H1 (cell line): ENCODE data around the gene CRYGS. TPM values are rescaled to one million over a fixed set of nuclear protein-coding genes. Genes with fewer than 3 reads are reported as not detected.

Experiments used
- CTCF ChIA-PET: fragments of 300-600 bp; sonication (Branson Sonifier 250); formaldehyde crosslinking; loops from one replicate; lab custom pipeline; 2021; ENCODE audit not compliant: partially characterized antibody; lab: Charles Lee
- POLR2A ChIA-PET: fragments of 300-600 bp; sonication (Branson Sonifier 250); formaldehyde crosslinking; loops from one replicate; lab custom pipeline; 2021; ENCODE audit warnings: inconsistent platforms; ENCODE audit not compliant: partially characterized antibody; lab: Charles Lee
- DNase-seq, 2 experiments: peaks; one replicate each; pipeline versions ENCODE4 v3.0.0 to v3.0.0-alpha.2; 2010 to 2022; ENCODE audit warnings: low spot score in 2 of 2, low read depth in 1 of 2, mixed read lengths in 1 of 2
- FAIRE-seq: peaks from 2 replicates; lab custom pipeline; 2011; peaks lifted over from hg19 to GRCh38; lab: Jason Lieb, UNC
- H2AFZ ChIP-seq: 2 replicates; pipeline ENCODE4 v1.8.1; 2012; ENCODE audit warnings: low read length, inconsistent platforms
- H2AK5ac ChIP-seq: 2 replicates; pipeline ENCODE4 v1.6.1; 2013; ENCODE audit warnings: low read depth, low read length
- H2BK120ac ChIP-seq: replicated peaks from 2 replicates; pipeline ENCODE3; 2013; ENCODE audit warnings: low read depth, low read length, inconsistent platforms
- H2BK12ac ChIP-seq: 2 replicates; pipeline ENCODE4 v1.6.1; 2013; ENCODE audit warnings: low read depth, low read length
- H2BK15ac ChIP-seq: 2 replicates; pipeline ENCODE4 v1.6.1; 2013; ENCODE audit warnings: low read length
- H2BK20ac ChIP-seq: 2 replicates; pipeline ENCODE4 v1.6.1; 2013; ENCODE audit warnings: low read length
- H2BK5ac ChIP-seq: 2 replicates; pipeline ENCODE4 v1.6.1; 2013; ENCODE audit warnings: low read depth, low read length
- H3K14ac ChIP-seq: 2 replicates; pipeline ENCODE4 v1.6.1; 2013; ENCODE audit warnings: inconsistent platforms; ENCODE audit not compliant: insufficient read length
- H3K18ac ChIP-seq: 2 replicates; pipeline ENCODE4 v1.6.1; 2013; ENCODE audit warnings: low read length; ENCODE audit errors: extremely low read depth
- H3K23ac ChIP-seq: 2 replicates; pipeline ENCODE4 v1.6.1; 2013; ENCODE audit warnings: inconsistent platforms; ENCODE audit not compliant: insufficient read length
- H3K23me2 ChIP-seq: 2 replicates; pipeline ENCODE4 v1.6.1; 2013; ENCODE audit warnings: low read depth, low read length
- H3K27ac ChIP-seq: 2 replicates; pipeline ENCODE4 v1.6.1; 2011; ENCODE audit warnings: low read depth, low read length, inconsistent platforms
- H3K27me3 ChIP-seq, 4 experiments: replicated peaks in 1 of 4; 1 replicate in 1 of 4; 2 replicates in 3 of 4; pipeline versions ENCODE4 v1.6.1 to v1.8.1; 2011 to 2013; ENCODE audit warnings: low read length in 3 of 4, mild to moderate bottlenecking in 3 of 4, inconsistent platforms in 2 of 4, mixed read lengths in 2 of 4, moderate library complexity in 1 of 4; ENCODE audit not compliant: control insufficient read depth in 3 of 4, insufficient read depth in 3 of 4; ENCODE audit errors: extremely low read depth in 1 of 4
- H3K36me3 ChIP-seq, 4 experiments: 2 replicates each; pipeline versions ENCODE4 v1.6.1 to v1.8.1; 2011 to 2013; ENCODE audit warnings: mild to moderate bottlenecking in 4 of 4, low read length in 3 of 4, moderate library complexity in 2 of 4, control low read depth in 1 of 4, inconsistent platforms in 1 of 4; ENCODE audit not compliant: insufficient read depth in 4 of 4, control insufficient read depth in 2 of 4
- H3K4ac ChIP-seq: replicated peaks from 2 replicates; pipeline ENCODE3; 2013; ENCODE audit warnings: low read length, low read depth, mixed read lengths, inconsistent platforms; ENCODE audit not compliant: insufficient read length
- H3K4me1 ChIP-seq, 4 experiments: replicated peaks in 1 of 4; 1 replicate in 1 of 4; 2 replicates in 3 of 4; pipeline versions ENCODE4 v1.6.1 to v1.8.1; 2011 to 2013; ENCODE audit warnings: low read length in 3 of 4, inconsistent platforms in 2 of 4, mixed read lengths in 1 of 4; ENCODE audit not compliant: insufficient read depth in 4 of 4, control insufficient read depth in 3 of 4
- H3K4me2 ChIP-seq, 2 experiments: 2 replicates each; pipeline versions ENCODE4 v1.6.1 to v1.8.1; 2011 to 2013; ENCODE audit warnings: low read depth in 2 of 2, low read length in 2 of 2, control low read depth in 1 of 2, inconsistent platforms in 1 of 2, mild to moderate bottlenecking in 1 of 2; ENCODE audit not compliant: insufficient read depth in 1 of 2
- H3K4me3 ChIP-seq, 4 experiments: fragments of 200-600, 300-600 bp in 1 of 4; sonication (generic), shearing (Covaris generic), sonication (Bioruptor Twin) in 1 of 4; 2 replicates each; pipeline versions ENCODE4 v1.5.1 to v1.8.1; 2011 to 2016; ENCODE audit warnings: low read length in 4 of 4, low read depth in 3 of 4, control low read depth in 2 of 4, inconsistent platforms in 2 of 4, mild to moderate bottlenecking in 2 of 4, mixed read lengths in 1 of 4, moderate library complexity in 1 of 4; ENCODE audit not compliant: insufficient read depth in 2 of 4; ENCODE audit errors: extremely low read depth in 1 of 4
- H3K56ac ChIP-seq: replicated peaks from 2 replicates; pipeline ENCODE3; 2013; ENCODE audit warnings: low read depth, mild to moderate bottlenecking, mixed read lengths, low read length, inconsistent platforms; ENCODE audit not compliant: insufficient read length
- H3K79me1 ChIP-seq: 2 replicates; pipeline ENCODE4 v1.6.1; 2013; ENCODE audit warnings: low read depth, low read length, control low read depth
- H3K79me2 ChIP-seq, 2 experiments: 2 replicates each; pipeline versions ENCODE4 v1.6.1 to v1.8.1; 2012 to 2013; ENCODE audit warnings: low read length in 2 of 2, mild to moderate bottlenecking in 2 of 2, inconsistent platforms in 1 of 2; ENCODE audit not compliant: insufficient read depth in 2 of 2, control insufficient read depth in 1 of 2
- H3K9ac ChIP-seq, 4 experiments: replicated peaks in 1 of 4; 1 replicate in 1 of 4; 2 replicates in 3 of 4; pipeline versions ENCODE4 v1.6.1 to v1.8.1; 2011 to 2013; ENCODE audit warnings: low read depth in 3 of 4, low read length in 3 of 4, control low read depth in 2 of 4, mild to moderate bottlenecking in 2 of 4, moderate library complexity in 2 of 4, inconsistent platforms in 1 of 4; ENCODE audit errors: extremely low read depth in 1 of 4
- H3K9me3 ChIP-seq, 2 experiments: 2 replicates each; pipeline versions ENCODE4 v1.6.1 to v1.8.1; 2012 to 2013; ENCODE audit warnings: mild to moderate bottlenecking in 2 of 2, moderate library complexity in 2 of 2, control low read depth in 1 of 2, inconsistent platforms in 1 of 2, low read depth in 1 of 2, low read length in 1 of 2, mixed read lengths in 1 of 2; ENCODE audit not compliant: insufficient read depth in 2 of 2
- H4K20me1 ChIP-seq, 2 experiments: replicated peaks in 1 of 2; 2 replicates each; pipeline versions ENCODE3 to v1.8.1; 2011 to 2013; ENCODE audit warnings: inconsistent platforms in 2 of 2, low read length in 2 of 2, mild to moderate bottlenecking in 1 of 2; ENCODE audit not compliant: insufficient read depth in 2 of 2, control insufficient read depth in 1 of 2
- H4K5ac ChIP-seq: 2 replicates; pipeline ENCODE4 v1.6.1; 2013; ENCODE audit warnings: low read length, low read depth, mixed read lengths, inconsistent platforms; ENCODE audit not compliant: insufficient read length
- H4K8ac ChIP-seq: 2 replicates; pipeline ENCODE4 v1.8.0; 2013; ENCODE audit warnings: mild to moderate bottlenecking, moderate library complexity, low read length, inconsistent platforms; ENCODE audit not compliant: insufficient read depth; ENCODE audit errors: extremely low read depth
- H4K91ac ChIP-seq: replicated peaks from 2 replicates; pipeline ENCODE3; 2013; ENCODE audit warnings: low read length, mixed read lengths, inconsistent platforms; ENCODE audit not compliant: insufficient read length
- CREB1 ChIP-seq: IDR thresholded peaks from 2 replicates; pipeline ENCODE4 v1.6.1; 2012; ENCODE audit warnings: inconsistent platforms
- KDM4A ChIP-seq: IDR thresholded peaks from one replicate; pipeline ENCODE4 v1.7.1; 2012; ENCODE audit warnings: low read depth, mild to moderate bottlenecking, moderate library complexity, low read length, inconsistent platforms; ENCODE audit not compliant: severe bottlenecking
- POU5F1 ChIP-seq: IDR thresholded peaks from 2 replicates; pipeline ENCODE4 v1.6.1; 2011; ENCODE audit warnings: low read depth, mild to moderate bottlenecking, low read length, moderate library complexity
- SP2 ChIP-seq: IDR thresholded peaks from 2 replicates; pipeline ENCODE4 v1.6.1; 2012; ENCODE audit warnings: mild to moderate bottlenecking, low read length, inconsistent platforms
- TCF12 ChIP-seq: IDR thresholded peaks from 2 replicates; pipeline ENCODE4 v1.6.1; 2011; ENCODE audit warnings: low read depth, mild to moderate bottlenecking, low read length
- WGBS, 2 experiments: shearing (Covaris generic) in 1 of 2; methylation state at CpG; one replicate each; pipeline versions ENCODE4 v1.1.6 to v1.1.7; 2013 to 2015; ENCODE audit warnings: low lambda C conversion rate in 2 of 2, mixed read lengths in 2 of 2, inconsistent platforms in 1 of 2, low coverage in 1 of 2, missing lambda C conversion rate in 1 of 2; ENCODE audit not compliant: insufficient replicate concordance in 2 of 2, insufficient coverage in 1 of 2, insufficient read length in 1 of 2; ENCODE audit errors: extremely low coverage in 1 of 2, missing lambda C conversion rate in 1 of 2; 5-methylcytosine and 5-hydroxymethylcytosine counted together
- polyA plus RNA-seq, 7 experiments: library from polyadenylated mRNA; depleted of rRNA in 3 of 7; stranded (reverse) in 5 of 7; unstranded in 2 of 7; fragments of >200 nt in 5 of 7; fragments of 200-250 nt in 2 of 7; gene quantifications; 1 replicate in 5 of 7; 2 replicates in 1 of 7; 4 replicates in 1 of 7; pipeline versions ENCODE4 v1.2.1 to v1.2.3, GENCODE V29; 2011 to 2013; ENCODE audit warnings: missing spikeins in 2 of 7, mixed read lengths in 2 of 7
- total RNA-seq: library from RNA; stranded (reverse); fragmentation: NEBNext Ultra II Directional; extraction: Animal tissue kit (Norgen Biotek cat#: 25700); gene quantifications from 2 replicates; pipeline ENCODE4 v1.2.1, GENCODE V29; 2021

CRYGS gene
- total and polyA plus RNA-seq, 2 of the 8 experiments (the other 6 are each of a cell fraction or from before 2014, with no cell fraction given) = 1.5 to 1.8 TPM

GRCh38 chr3:186524616-186525015, 19.6 kb downstream of the CRYGS start:
- Histone ChIP-seq H2AFZ (no peak overlapping the region), H3K27me3 (no peaks in the 10 kb centered on the region; a peak in 1 of 7 replicates), H2AK5ac (no peak overlapping the region), H3K14ac (no peak overlapping the region), H3K9me3 (no peaks in the 10 kb centered on the region), H4K91ac (no peak overlapping the region), H3K4me2 (no peak overlapping the region), H3K4me3 (no peak overlapping the region), H3K56ac (no peak overlapping the region), H3K18ac (no peak overlapping the region), H3K4me1 (0 out of 7 replicates have a peak, but pooled peaks cover 0 to 2% (median 0%) of the 10 kb centered on the region in 4 experiments), H3K36me3 (no peaks in the 10 kb centered on the region), H4K20me1 (no peaks in the 10 kb centered on the region), H3K79me1 (no peaks in the 10 kb centered on the region), H4K5ac (no peak overlapping the region), H3K23me2 (peaks cover 2% of the 10 kb centered on the region; the same call in 1 of the 2 replicates), H3K4ac (no peak overlapping the region), H3K27ac (no peak overlapping the region), H4K8ac (no peak overlapping the region), H3K9ac (no peak overlapping the region), H3K23ac (no peak overlapping the region), H2BK12ac (no peak overlapping the region), H2BK120ac (no peak overlapping the region), H2BK5ac (no peak overlapping the region), H2BK20ac (no peak overlapping the region), H3K79me2 (no peaks in the 10 kb centered on the region), H2BK15ac (no peak overlapping the region)
- 96% methylated on average over 6 of the region's 6 CpGs; no CpG with 5 or more reads in 1 of the 2 experiments for WGBS, 2 experiments
- DNase-seq (no peak), FAIRE-seq (no peak)
- ChIA-PET CTCF (interaction anchor here (1.0 to 2.0 kb wide), 2 partner anchors 9 to 10 kb away, joined by 3 to 7 read pairs; no protein-coding TSS in a partner anchor), POLR2A (no interaction called here)
- TF ChIP-seq TCF12 (no peak), SP2 (no peak), POU5F1 (no peak), KDM4A (no peak), CREB1 (no peak)
